PC-3 (cell line): ENCODE results near the gene C9orf43. TPM values are rescaled to one million over a fixed set of nuclear protein-coding genes. Genes with fewer than 3 reads are reported as not detected.
A peak's percentile ranks its signal among the peaks of the same experiment; 100 is the strongest.
"Not testable (repeated sequence)": the region's sequence is repeated elsewhere in the genome, so short reads cannot be mapped to it uniquely, and the experiment has no call there.

ENCODE experiments used
- ATAC-seq: fragments of 200-7000 bp; cut with Tn5 transposase; 2 replicates; pipeline ENCODE4 v1.9.1; 2020; ENCODE audit warnings: mild to moderate bottlenecking, moderate library complexity
- BruUV-seq: library from RNA; stranded (reverse); fragments of 400-500 nt; replicated peaks from 2 replicates; lab custom pipeline; 2021; lab: Mats Ljungman, UMichigan
- CTCF ChIA-PET: fragments of 300-600 bp; sonication (Branson Sonifier 250); formaldehyde crosslinking; loops from one replicate; lab custom pipeline; 2022; ENCODE audit warnings: antibody characterized with exemption; lab: Charles Lee
- POLR2A ChIA-PET: fragments of 300-600 bp; sonication (Branson Sonifier 250); formaldehyde crosslinking; loops from one replicate; lab custom pipeline; 2022; ENCODE audit warnings: antibody characterized with exemption; ENCODE audit not compliant: unreplicated experiment; lab: Charles Lee
- DNase-seq: peaks from one replicate; pipeline ENCODE4 v3.0.0-alpha.2; 2015
- H2AFZ ChIP-seq: fragments of 300-600 bp; sonication (generic); 2 replicates; pipeline ENCODE4 v1.6.0; 2016; ENCODE audit warnings: antibody characterized with exemption, low read length
- H3F3A ChIP-seq: fragments of 300-600 bp; sonication (generic); one replicate; pipeline ENCODE4 v1.6.0; 2017; ENCODE audit warnings: antibody characterized with exemption, low read length, control low read depth, mild to moderate bottlenecking; ENCODE audit not compliant: unreplicated experiment
- H3K27ac ChIP-seq: fragments of 300-600 bp; sonication (generic); 2 replicates; pipeline ENCODE4 v1.5.1; 2016; ENCODE audit warnings: mild to moderate bottlenecking, low read length
- H3K27me3 ChIP-seq: fragments of 300-600 bp; sonication (generic); 2 replicates; pipeline ENCODE4 v1.6.1; 2016; ENCODE audit warnings: low read length, mixed read lengths
- H3K36me3 ChIP-seq: fragments of 300-600 bp; sonication (generic); 2 replicates; pipeline ENCODE4 v1.6.1; 2016; ENCODE audit warnings: low read depth, mixed run types, low read length, mixed read lengths
- H3K4me1 ChIP-seq: fragments of 300-600 bp; sonication (generic); 2 replicates; pipeline ENCODE4 v1.5.1; 2016; ENCODE audit warnings: low read length; ENCODE audit not compliant: insufficient read depth
- H3K4me2 ChIP-seq: fragments of 300-600 bp; sonication (generic); 2 replicates; pipeline ENCODE4 v1.6.0; 2016; ENCODE audit warnings: low read length
- H3K4me3 ChIP-seq: fragments of 300-600 bp; sonication (generic); 2 replicates; pipeline ENCODE4 v1.5.1; 2016; ENCODE audit warnings: mild to moderate bottlenecking, low read length, mixed read lengths
- H3K79me2 ChIP-seq: fragments of 300-600 bp; sonication (generic); 2 replicates; pipeline ENCODE4 v1.6.1; 2017; ENCODE audit warnings: low read length, mixed read lengths
- H3K9ac ChIP-seq: fragments of 300-600 bp; sonication (generic); 2 replicates; pipeline ENCODE4 v1.6.0; 2016; ENCODE audit warnings: mild to moderate bottlenecking, low read length
- H3K9me2 ChIP-seq: fragments of 300-600 bp; sonication (generic); replicated peaks from 2 replicates; pipeline ENCODE4 v1.6.1; 2016; ENCODE audit warnings: mixed run types, low read length, mixed read lengths
- H3K9me3 ChIP-seq: fragments of 300-600 bp; sonication (generic); 2 replicates; pipeline ENCODE4 v1.6.1; 2016; ENCODE audit warnings: low read length, mixed read lengths
- H4K20me1 ChIP-seq: fragments of 300-600 bp; sonication (generic); 2 replicates; pipeline ENCODE4 v1.6.1; 2016; ENCODE audit warnings: low read length, mixed read lengths
- CTCF ChIP-seq: fragments of 300-600 bp; sonication (generic); conservative IDR thresholded peaks from 2 replicates; pipeline ENCODE4 v1.5.1; 2017; ENCODE audit warnings: antibody characterized with exemption, low read depth, mild to moderate bottlenecking, low read length
- EZH2 ChIP-seq: fragments of 300-600 bp; sonication (generic); IDR thresholded peaks from one replicate; pipeline ENCODE4 v1.6.1; 2017; ENCODE audit warnings: antibody characterized with exemption, mild to moderate bottlenecking, low read length; ENCODE audit not compliant: unreplicated experiment
- EZH2phosphoT487 ChIP-seq: fragments of 300-600 bp; sonication (generic); IDR thresholded peaks from 2 replicates; pipeline ENCODE4 v1.6.1; 2018; ENCODE audit warnings: mild to moderate bottlenecking, antibody characterized with exemption, low read length, borderline replicate concordance
- intact Hi-C: fragments of 100-400 bp; cut with micrococcal nuclease; formaldehyde crosslinking; loops from 2 replicates; pipeline ENCODE4 v1.9.0; 2023
- total RNA-seq: library from RNA; depleted of rRNA; stranded (reverse); fragments of >200 nt; gene quantifications from 2 replicates; pipeline ENCODE4 v1.2.3, GENCODE V29; 2014

C9orf43 gene
- total RNA-seq, 1 experiment from 2014 or later, result 0.29 TPM

DNA sequence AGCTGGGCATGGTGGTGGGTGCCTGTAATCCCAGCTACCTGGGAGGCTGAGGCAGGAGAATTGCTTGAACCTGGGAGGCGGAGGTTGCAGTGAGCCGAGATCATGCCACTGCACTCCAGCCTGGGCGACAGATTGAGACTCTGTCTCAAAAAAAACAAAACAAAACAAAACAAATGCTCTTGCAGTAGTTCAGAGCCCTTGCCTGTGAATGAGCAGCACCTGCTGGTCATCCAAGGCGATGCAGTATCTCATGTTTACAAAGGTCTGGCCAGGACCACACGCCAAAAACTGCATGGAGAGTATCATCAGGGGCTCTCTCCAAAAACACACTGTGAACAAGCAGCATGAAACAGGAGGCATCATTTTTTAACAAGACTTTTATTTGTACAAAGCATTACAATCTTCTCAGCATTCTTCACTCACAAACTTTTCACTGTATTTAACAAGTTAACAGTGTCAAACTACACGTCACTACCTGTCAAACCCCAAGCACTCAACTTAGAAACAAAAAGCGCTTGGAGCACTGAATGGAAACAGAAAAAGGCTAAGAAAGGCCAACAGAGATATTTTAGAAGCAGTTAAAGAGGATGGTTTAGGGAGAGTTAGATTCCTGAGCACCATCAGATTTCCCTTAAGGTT lies 3.6 kb upstream of the C9orf43 start:
- H3K9me2 ChIP-seq, H4K20me1 ChIP-seq, H3K4me3 ChIP-seq, CTCF ChIA-PET, BruUV-seq, H3K27ac ChIP-seq, H3K9ac ChIP-seq, H2AFZ ChIP-seq, POLR2A ChIA-PET, H3K27me3 ChIP-seq, H3F3A ChIP-seq, H3K9me3 ChIP-seq: not testable (repeated sequence)
- intact Hi-C loops, result loop anchor here (1.0 kb wide), 1 partner anchor 98 kb away; no protein-coding TSS in a partner anchor
- peaks cover 14% of the 10 kb centered on the region for H3K36me3 ChIP-seq
- H3K79me2 ChIP-seq, result peaks cover 31% of the 10 kb centered on the region
- DNase-seq, result peak; percentile 65
- TF ChIP-seq CTCF, result peak; percentile 60
- peaks cover 17% of the 10 kb centered on the region for H3K4me1 ChIP-seq
- ATAC-seq, result peak; percentile 31
- H3K4me2 ChIP-seq, result peak overlapping the region; percentile 97; the same call in 1 of the 2 replicates

DNA sequence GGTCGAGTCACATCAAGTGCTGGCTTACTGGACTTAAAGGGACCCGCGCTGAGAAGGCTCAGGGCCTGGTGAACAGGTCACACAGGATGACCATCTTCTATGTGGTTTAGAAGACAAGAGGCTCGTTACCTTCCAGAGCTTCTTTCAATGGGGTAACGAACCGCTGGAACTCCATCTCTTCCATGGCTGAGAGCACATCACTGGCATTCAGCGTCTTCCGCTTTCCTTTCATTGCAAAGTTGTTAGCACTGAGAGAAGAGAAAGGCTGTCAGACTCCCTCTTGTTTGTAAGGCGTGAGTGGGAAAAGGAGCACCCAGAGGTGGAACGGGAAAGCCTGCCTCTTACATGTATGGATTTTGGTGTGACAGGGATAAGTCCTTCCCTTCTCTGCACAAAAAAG lies 1.1 kb upstream of the C9orf43 start:
- Histone ChIP-seq H3K4me2 (peak overlapping the region; percentile 97), H4K20me1 (no peaks in the 10 kb centered on the region), H3K4me1 (peaks cover 17% of the 10 kb centered on the region), H3K4me3 (peak overlapping the region; percentile 99), H3K79me2 (peaks cover 31% of the 10 kb centered on the region), H2AFZ (peak overlapping the region; percentile 94; the same call in 1 of the 2 replicates), H3K9me2 (no peaks in the 10 kb centered on the region), H3K36me3 (peaks cover 14% of the 10 kb centered on the region), H3K27ac (peak overlapping the region; percentile 96), H3K27me3 (no peaks in the 10 kb centered on the region), H3F3A (no peaks in the 10 kb centered on the region), H3K9ac (peak overlapping the region; percentile 100), H3K9me3 (no peaks in the 10 kb centered on the region)
- ChIA-PET CTCF (interaction anchor here (0.9 kb wide), 1 partner anchor 248 kb away, joined by 3 read pairs; no protein-coding TSS in a partner anchor), POLR2A (no interaction called here)
- TF ChIP-seq CTCF (no peak), EZH2phosphoT487 (no peak), EZH2 (no peak)
- BruUV-seq, result no TSS peak
- ATAC-seq (no peak), DNase-seq (no peak)
- intact Hi-C loops, result no loop called here

DNA sequence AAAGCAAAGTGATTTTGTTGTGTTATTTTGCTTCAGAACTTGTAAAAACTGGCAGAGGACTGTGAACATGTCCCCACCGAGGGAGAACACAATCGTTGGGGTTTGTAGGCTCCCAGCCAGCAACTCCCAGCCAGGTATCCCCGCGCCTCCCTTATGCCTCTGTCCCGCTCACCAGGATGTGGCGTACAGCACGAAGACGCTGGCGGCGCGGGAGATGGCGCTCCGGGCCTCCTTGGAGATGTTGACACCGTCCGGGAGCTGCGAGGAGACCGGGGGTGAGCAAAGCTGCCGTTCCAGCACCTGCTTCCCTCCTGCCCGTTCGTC lies 702 bp upstream of the C9orf43 start:
- no peaks in the 10 kb centered on the region for H3K9me2 ChIP-seq
- no peaks in the 10 kb centered on the region for H4K20me1 ChIP-seq
- CTCF ChIA-PET, result interaction anchor here (0.5 to 0.9 kb wide), 2 partner anchors 201 to 248 kb away, joined by 3 to 6 read pairs; no protein-coding TSS in a partner anchor
- H3F3A ChIP-seq, result no peaks in the 10 kb centered on the region
- TSS peak; percentile 62 for BruUV-seq
- DNase-seq, result no peak
- H3K4me2 ChIP-seq, result peak overlapping the region; percentile 97
- peak overlapping the region; percentile 94 for H2AFZ ChIP-seq
- intact Hi-C loops, result no loop called here
- peaks cover 17% of the 10 kb centered on the region for H3K4me1 ChIP-seq
- POLR2A ChIA-PET, result interaction anchor here (0.9 kb wide), 1 partner anchor 135 kb away, joined by 3 read pairs; the partner anchor contains the start of gene CDC26
- peak; percentile 10 for ATAC-seq
- peak overlapping the region; percentile 96 for H3K27ac ChIP-seq
- peaks cover 31% of the 10 kb centered on the region for H3K79me2 ChIP-seq
- H3K9ac ChIP-seq, result peak overlapping the region; percentile 100
- TF ChIP-seq EZH2phosphoT487 (no peak), CTCF (no peak), EZH2 (no peak)
- no peaks in the 10 kb centered on the region for H3K27me3 ChIP-seq
- H3K4me3 ChIP-seq, result peak overlapping the region; percentile 99
- H3K9me3 ChIP-seq, result no peaks in the 10 kb centered on the region
- peaks cover 14% of the 10 kb centered on the region for H3K36me3 ChIP-seq
